CD4-positive, alpha-beta T cell treated with Interleukin-15 for 1 hour (primary cell): ENCODE data around the gene XPO6.

Experiments
- DNase-seq: peaks from one replicate; pipeline ENCODE4 v3.0.0-alpha.2; 2020

XPO6 gene

GRCh38 chr16:28059841-28060575 lies 151.8 kb downstream of the XPO6 start:
- DNase-seq: no peak

GRCh38 chr16:28058839-28059589 lies 152.8 kb downstream of the XPO6 start:
- DNase-seq: no peak

- DNase-seq: no peak
Observed at GRCh38 chr16:28057949-28058348, 153.8 kb downstream of the XPO6 start.

GRCh38 chr16:28053461-28053860 lies 158.3 kb downstream of the XPO6 start:
- no peak for DNase-seq

DNA sequence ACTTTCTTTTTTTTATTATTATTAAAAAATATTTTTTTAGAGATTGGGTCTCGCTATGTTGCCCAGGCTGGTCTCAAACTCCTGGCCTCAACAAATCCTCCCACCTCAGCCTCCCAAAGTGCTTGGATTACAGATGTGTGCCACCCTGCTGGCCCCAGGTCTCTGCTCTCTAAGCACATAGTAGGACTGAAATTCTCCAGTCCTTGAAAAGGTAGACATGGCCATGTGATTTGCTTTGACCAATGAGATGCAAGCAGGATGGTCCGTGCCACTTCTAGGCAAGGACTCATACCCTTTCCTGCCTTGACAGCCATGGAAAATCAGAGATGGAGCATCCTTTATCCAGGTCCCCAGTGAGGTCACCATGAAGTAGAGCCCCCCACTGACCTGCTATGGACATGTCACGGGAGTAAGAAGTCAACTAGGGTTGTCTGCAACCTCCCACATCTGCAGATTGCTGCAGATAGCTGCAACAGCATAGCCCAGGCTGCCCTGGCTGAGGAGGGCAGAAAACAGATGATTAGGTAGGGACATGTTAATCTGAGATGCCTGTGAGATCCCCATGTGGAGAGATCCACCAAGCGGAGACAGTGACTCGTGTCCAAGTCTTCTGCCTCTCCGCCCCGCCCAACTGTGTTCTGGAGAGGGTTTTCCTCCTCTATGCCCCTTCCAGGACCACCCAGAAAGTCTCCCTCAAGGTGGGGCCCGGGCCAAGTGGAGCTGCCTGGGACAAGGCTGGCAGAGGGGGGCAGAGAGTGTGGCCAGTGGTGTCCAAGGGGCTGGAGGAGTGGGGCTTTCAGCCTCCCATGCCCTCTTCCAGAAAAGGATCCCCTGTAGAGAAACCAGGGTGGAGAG lies 159.3 kb downstream of the XPO6 start:
- DNase-seq: no peak

GRCh38 chr16:28051486-28051885 lies 160.3 kb downstream of the XPO6 start:
- DNase-seq: no peak
